HL-60 (cell line): ENCODE data around the gene CCDC89.

Source experiments
- DNase-seq, 2 experiments: peaks; one replicate each; pipeline ENCODE4 v3.0.0-alpha.2; 2010 to 2020; ENCODE audit warnings: low read depth in 1 of 2, low spot score in 1 of 2
- H3K27ac ChIP-seq: fragments of 250-450 bp; sonication (Bioruptor Pico); replicated peaks from 2 replicates; pipeline ENCODE4 v1.5.1; 2020; ENCODE audit warnings: mild to moderate bottlenecking, moderate library complexity
- H3K27me3 ChIP-seq: fragments of 250-450 bp; sonication (Bioruptor Pico); 2 replicates; pipeline ENCODE4 v1.5.1; 2021; ENCODE audit warnings: mild to moderate bottlenecking, moderate library complexity; ENCODE audit not compliant: insufficient read depth, poor library complexity, severe bottlenecking
- H3K4me3 ChIP-seq: replicated peaks from 2 replicates; pipeline ENCODE4 v1.5.1; 2011; ENCODE audit warnings: mild to moderate bottlenecking, control low read depth, low read length; ENCODE audit not compliant: insufficient read depth
- GABPA ChIP-seq: IDR thresholded peaks from 2 replicates; pipeline ENCODE4 v1.6.1; 2012; ENCODE audit warnings: low read depth
- POLR2AphosphoS5 ChIP-seq: IDR thresholded peaks from 2 replicates; pipeline ENCODE4 v1.6.1; 2012; ENCODE audit warnings: low read depth
- SPI1 ChIP-seq: IDR thresholded peaks from 2 replicates; pipeline ENCODE4 v1.6.1; 2012; ENCODE audit warnings: low read depth, mild to moderate bottlenecking, borderline replicate concordance
- TF ChIP-seq, protein P1 (sequence below): IDR thresholded peaks from one replicate; pipeline ENCODE4 v1.5.1; 2011; ENCODE audit warnings: low read length, control low read depth, inconsistent platforms; ENCODE audit not compliant: insufficient read depth
- TF ChIP-seq, protein P2 (sequence below): IDR thresholded peaks from 2 replicates; pipeline ENCODE4 v1.6.1; 2012; ENCODE audit warnings: low read depth; ENCODE audit not compliant: insufficient replicate concordance

Gene CCDC89

DNA sequence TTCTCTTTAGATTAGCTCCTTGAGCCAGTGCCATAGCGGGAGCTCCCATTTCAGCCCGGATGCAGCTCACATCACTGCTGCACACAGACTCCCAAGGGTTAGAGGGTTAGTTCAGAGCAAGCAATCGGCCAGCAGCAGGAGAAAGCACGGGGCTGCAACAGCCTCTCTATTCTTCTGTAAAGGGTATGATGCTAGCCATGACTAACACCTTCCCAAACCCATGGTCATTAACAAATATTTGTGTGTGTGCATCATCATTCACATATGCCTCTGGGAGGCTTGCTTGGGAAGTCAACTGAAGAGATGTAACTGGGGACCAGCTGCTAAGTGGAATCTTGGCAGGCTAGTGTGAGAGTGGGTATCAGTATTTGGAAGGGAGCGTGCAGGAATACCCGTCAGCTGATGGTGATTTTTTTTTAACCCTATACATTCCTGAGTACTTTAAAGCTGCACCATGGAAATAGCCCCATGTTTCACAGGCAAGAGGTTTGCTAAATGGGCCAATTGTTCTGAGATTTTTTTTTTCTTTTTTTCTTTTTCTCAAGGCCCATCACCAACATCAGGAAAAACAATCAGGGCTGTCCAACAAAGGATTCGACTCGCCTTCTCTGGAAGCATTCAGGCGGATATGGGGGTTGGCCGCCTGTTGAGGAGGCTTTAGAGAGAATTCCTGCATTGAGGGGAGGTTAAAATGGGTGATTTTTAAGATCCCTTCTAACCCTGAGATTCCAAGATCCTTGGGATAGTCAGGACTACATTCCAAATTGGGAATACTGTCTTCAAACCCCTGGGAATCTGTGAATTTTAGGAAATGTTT is 33.2 kb upstream of the CCDC89 start:
- TF ChIP-seq SPI1 (no peak), GABPA (no peak), POLR2AphosphoS5 (no peak)
- TF ChIP-seq, protein P1, sequence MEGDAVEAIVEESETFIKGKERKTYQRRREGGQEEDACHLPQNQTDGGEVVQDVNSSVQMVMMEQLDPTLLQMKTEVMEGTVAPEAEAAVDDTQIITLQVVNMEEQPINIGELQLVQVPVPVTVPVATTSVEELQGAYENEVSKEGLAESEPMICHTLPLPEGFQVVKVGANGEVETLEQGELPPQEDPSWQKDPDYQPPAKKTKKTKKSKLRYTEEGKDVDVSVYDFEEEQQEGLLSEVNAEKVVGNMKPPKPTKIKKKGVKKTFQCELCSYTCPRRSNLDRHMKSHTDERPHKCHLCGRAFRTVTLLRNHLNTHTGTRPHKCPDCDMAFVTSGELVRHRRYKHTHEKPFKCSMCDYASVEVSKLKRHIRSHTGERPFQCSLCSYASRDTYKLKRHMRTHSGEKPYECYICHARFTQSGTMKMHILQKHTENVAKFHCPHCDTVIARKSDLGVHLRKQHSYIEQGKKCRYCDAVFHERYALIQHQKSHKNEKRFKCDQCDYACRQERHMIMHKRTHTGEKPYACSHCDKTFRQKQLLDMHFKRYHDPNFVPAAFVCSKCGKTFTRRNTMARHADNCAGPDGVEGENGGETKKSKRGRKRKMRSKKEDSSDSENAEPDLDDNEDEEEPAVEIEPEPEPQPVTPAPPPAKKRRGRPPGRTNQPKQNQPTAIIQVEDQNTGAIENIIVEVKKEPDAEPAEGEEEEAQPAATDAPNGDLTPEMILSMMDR = no peak
- TF ChIP-seq, protein P2, sequence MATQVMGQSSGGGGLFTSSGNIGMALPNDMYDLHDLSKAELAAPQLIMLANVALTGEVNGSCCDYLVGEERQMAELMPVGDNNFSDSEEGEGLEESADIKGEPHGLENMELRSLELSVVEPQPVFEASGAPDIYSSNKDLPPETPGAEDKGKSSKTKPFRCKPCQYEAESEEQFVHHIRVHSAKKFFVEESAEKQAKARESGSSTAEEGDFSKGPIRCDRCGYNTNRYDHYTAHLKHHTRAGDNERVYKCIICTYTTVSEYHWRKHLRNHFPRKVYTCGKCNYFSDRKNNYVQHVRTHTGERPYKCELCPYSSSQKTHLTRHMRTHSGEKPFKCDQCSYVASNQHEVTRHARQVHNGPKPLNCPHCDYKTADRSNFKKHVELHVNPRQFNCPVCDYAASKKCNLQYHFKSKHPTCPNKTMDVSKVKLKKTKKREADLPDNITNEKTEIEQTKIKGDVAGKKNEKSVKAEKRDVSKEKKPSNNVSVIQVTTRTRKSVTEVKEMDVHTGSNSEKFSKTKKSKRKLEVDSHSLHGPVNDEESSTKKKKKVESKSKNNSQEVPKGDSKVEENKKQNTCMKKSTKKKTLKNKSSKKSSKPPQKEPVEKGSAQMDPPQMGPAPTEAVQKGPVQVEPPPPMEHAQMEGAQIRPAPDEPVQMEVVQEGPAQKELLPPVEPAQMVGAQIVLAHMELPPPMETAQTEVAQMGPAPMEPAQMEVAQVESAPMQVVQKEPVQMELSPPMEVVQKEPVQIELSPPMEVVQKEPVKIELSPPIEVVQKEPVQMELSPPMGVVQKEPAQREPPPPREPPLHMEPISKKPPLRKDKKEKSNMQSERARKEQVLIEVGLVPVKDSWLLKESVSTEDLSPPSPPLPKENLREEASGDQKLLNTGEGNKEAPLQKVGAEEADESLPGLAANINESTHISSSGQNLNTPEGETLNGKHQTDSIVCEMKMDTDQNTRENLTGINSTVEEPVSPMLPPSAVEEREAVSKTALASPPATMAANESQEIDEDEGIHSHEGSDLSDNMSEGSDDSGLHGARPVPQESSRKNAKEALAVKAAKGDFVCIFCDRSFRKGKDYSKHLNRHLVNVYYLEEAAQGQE = no peak
- DNase-seq = no peak
- H3K27me3 ChIP-seq = no peaks in the 10 kb centered on the region
- H3K27ac ChIP-seq = no peak overlapping the region
- H3K4me3 ChIP-seq = no peak overlapping the region

DNA sequence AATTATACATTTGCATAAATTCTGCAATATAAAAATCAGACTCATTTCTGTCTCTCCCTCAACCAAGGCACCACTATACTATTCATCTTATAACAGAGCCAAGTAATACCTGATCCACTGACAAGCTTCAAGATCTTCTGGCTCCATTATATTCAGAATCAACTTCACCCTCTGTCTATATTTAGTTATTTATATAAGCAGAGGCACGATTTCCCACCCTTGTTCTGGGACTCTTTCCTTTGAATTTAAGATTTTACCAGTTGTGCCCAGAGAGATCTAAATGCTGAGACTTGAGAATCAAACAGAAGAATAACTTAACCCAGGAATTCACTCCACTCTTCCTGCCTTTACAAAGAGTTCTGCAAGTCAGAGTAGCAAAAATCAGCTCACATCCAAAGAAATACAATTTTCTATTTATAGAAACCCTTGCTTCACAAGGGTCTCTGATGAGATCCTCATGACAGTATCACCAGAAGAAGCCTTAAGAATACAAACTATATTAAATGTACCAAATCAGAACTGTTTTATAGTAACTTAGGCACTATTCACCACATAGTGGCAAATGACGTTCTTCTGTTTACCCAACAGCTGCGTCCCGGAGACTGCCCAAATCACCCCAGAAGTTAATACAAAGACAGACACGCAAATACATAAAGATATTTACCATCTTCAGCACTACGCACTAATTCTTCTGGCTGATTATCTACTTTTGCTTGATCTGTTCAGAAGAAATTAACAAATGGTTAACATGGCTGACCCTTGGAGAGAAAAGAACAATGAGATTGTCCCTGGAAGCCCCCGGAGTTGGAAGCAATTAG is 32.3 kb upstream of the CCDC89 start:
- H3K4me3 ChIP-seq = no peak overlapping the region
- TF ChIP-seq GABPA = no peak
- TF ChIP-seq, protein P2 = no peak
- no peak for TF ChIP-seq POLR2AphosphoS5
- TF ChIP-seq, protein P1 = no peak
- TF ChIP-seq SPI1 = no peak
- H3K27me3 ChIP-seq = no peaks in the 10 kb centered on the region
- no peak for DNase-seq
- no peak overlapping the region for H3K27ac ChIP-seq

DNA sequence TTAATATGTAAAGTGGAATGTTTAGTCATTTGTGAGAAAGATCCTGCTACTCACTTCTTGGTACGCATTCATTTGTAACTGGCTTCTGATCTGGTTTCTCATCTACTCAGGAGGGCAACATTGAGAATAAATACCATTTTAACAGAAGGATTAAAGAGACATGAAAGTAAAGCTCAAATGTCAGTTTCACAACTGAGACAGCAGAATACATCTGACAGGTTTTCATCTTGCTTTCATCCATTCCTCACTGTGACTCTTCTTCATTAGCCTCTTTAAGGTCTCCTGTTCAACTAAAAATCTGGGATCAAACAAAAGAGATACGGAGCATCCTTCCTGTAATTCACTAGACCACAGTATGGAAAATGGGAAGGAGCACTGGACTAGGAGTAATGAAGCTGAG is 31.4 kb upstream of the CCDC89 start:
- Histone ChIP-seq H3K27me3 (no peaks in the 10 kb centered on the region), H3K4me3 (no peak overlapping the region), H3K27ac (no peak overlapping the region)
- no peak for TF ChIP-seq GABPA
- TF ChIP-seq POLR2AphosphoS5 = no peak
- TF ChIP-seq SPI1 = no peak
- TF ChIP-seq, protein P2 = no peak
- TF ChIP-seq, protein P1 = no peak
- no peak for DNase-seq
